Dedifferentiated amniotic fluid mesenchymal stem cell (primary cell): ENCODE data around the gene ESR1.
"Not testable (repeated sequence)": the region's sequence is repeated elsewhere in the genome, so short reads cannot be mapped to it uniquely, and the experiment has no call there.

Source experiments
- DNase-seq: peaks from one replicate; pipeline ENCODE4 v3.0.0-alpha.2; 2016; ENCODE audit errors: extremely low spot score

ESR1 gene

DNA sequence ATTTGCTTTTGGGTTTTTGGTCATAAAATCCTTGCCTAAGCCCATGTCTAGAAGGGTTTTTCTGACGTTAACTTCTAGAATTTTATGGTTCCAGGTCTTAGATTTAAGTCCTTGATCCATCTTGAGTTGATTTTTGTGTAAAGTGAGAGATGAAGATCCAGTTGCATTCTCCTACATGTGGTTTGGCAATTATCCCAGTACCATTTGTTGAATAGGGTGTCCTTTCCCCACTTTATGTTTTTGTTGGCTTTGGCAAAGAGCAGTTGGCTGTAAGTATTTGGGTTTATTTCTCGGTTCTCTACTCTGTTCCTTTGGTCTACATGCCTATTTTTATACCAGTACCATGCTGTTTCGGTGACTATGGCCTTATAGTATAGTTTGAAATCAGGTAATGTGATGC is 86.9 kb downstream of the ESR1 start:
- not testable (repeated sequence) for DNase-seq

GRCh38 chr6:151899221-151899620 is 91.7 kb downstream of the ESR1 start:
- not testable (repeated sequence) for DNase-seq

DNA sequence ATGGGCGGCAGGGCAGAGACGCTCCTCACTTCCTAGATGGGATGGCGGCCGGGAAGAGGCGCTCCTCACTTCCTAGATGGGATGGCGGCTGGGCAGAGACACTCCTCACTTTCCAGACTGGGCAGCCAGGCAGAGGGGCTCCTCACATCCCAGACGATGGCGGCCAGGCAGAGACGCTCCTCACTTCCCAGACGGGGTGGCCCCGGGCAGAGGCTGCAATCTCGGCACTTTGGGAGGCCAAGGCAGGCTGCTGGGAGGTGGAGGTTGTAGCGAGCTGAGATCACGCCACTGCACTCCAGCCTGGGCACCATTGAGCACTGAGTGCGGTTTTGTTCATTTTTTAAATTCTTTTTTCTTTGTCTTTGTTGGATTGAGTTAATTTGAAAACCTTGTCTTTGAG is 92.3 kb downstream of the ESR1 start:
- DNase-seq: not testable (repeated sequence)

DNA sequence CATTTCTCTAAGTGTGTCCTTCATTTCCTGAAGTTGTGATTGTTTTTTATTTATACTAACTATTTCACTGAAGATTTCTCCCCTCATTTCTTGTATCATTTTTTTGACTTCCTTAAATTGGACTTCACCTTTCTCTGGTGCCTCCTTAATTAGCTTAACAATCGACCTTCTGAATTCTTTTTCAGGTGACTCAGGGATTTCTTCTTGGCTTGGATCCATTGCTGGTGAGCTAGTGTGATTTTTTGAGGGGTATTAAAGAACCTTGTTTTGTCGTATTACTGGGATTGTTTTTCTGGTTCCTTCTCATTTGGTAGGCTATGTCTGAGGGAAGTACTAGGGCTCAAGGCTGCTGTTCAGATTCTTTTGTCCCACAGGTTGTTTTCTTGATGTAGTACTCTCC is 92.8 kb downstream of the ESR1 start:
- no peak for DNase-seq

DNA sequence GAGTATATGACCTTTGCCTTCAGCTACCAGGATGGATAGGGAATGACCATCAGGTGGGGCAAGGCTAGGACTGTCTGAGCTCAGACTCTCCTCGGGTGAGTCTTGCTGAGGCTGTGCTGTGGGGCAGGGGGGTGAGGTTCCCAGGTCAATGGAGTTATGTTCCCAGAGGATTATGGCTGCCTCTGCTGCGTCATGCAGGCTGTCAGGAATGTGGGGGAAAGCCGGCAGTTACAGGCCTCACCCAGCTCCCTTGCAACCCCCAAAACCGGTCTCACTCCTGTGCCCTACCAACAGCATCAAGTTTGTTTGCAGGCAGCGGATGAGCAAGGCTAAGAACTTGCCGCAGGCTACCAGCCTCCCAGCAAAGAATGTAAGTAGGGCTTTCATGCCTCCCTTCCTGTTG is 93.5 kb downstream of the ESR1 start:
- no peak for DNase-seq

DNA sequence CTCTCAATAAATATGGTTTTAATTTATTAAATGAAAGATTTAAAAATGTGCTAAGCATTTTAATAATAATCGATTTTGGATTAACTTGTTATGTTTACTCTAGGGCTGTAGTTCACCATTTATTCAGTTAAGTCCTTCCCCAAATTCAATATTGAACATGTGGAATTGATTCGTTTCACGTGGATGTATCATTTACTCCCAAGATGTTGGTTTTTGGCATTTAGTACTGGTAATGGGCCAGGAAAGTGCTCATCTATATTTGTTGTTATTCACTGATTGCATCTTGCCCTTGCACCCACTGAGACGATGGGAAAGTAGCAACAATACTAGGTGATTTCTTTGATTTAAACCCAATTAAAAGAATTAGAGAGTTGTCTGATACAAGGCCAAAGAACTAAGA is 97.1 kb downstream of the ESR1 start:
- DNase-seq: no peak

DNA sequence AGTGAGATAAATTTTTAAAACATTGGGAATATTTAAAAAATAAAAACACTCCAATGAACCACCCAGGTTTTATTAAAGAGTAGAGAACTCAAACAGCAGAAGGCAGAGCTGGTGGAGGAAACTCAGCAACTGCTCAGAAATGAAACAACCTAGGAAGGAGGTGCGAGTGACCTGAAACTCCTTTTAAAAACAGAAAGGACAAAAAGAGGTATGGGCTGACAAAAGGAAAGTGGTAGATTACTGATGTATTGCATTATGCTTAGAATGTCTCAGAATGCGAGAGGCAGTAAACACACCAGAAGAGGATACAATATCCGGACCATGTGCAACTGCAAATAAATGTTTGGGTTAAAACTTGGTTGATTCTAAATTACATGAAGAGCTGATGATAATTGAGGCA is 97.6 kb downstream of the ESR1 start:
- no peak for DNase-seq

DNA sequence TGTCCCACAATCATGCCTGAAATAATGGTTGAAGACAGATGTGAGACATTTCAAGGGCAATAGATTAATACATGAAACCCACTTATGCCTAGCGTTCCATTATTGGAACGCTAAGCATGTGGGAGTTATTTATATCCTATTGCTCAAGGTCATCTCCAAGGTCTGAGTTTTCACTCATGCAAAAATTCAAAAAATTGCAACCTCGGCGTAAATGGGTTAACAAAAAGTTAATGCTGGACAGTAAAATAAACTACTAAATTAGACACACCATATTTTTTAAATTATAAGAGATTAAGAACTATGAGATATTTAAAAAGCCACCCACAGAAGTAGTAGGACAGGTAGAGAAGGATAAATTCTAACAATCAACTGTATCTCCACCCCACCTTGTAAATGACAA is 98.4 kb downstream of the ESR1 start:
- DNase-seq: no peak

DNA sequence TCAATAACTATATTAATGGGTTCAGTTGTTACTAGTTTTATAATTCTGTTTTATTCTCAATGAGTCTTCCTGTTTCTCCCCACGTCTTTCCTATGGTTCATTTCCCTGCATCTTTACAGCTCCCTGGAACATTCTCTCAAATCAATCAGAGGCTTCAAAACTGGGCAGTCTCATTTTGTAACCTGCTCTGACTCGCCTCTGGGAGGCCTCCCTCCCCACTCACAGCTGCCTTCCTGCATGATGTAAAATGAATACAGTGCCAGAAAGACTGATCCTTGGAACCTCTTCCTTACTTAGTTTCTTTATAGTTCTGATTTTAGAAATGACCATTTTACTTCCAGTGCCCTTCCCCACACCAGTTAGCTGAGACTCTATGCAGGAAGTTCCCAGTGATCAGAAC is 103.9 kb downstream of the ESR1 start:
- DNase-seq: no peak

- DNase-seq: no peak
These were observed 107.0 kb downstream of the ESR1 start for GRCh38 chr6:151914484-151914883.

GRCh38 chr6:151916075-151916474 is 108.6 kb downstream of the ESR1 start:
- DNase-seq: no peak

- DNase-seq: peak; percentile 55
These were observed 109.2 kb downstream of the ESR1 start for GRCh38 chr6:151916680-151917164.

GRCh38 chr6:151917531-151918329 is 110.2 kb downstream of the ESR1 start:
- DNase-seq: no peak

- no peak for DNase-seq
These were observed 132.8 kb downstream of the ESR1 start for GRCh38 chr6:151940307-151940706.

GRCh38 chr6:151948002-151948743 is 140.7 kb downstream of the ESR1 start:
- DNase-seq: no peak

DNA sequence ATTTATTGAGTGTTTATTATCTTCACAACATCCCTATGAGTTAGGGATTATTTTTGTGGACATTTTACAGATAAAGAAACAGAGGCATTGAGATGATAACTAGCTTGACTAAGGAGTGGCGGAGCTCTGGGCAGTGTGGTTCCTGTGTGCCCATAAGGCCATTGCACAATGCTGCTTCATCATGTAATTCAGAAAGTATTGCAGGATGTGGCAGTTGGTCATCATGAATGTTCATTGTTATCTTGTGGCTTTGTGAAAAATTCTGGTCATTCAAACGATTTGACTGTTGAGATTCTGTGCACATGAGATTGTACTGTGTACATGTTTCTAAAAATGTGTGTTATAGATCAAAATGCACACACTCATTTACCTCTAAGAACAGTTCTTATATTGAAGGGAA is 150.8 kb downstream of the ESR1 start:
- peak; percentile 63 for DNase-seq

DNA sequence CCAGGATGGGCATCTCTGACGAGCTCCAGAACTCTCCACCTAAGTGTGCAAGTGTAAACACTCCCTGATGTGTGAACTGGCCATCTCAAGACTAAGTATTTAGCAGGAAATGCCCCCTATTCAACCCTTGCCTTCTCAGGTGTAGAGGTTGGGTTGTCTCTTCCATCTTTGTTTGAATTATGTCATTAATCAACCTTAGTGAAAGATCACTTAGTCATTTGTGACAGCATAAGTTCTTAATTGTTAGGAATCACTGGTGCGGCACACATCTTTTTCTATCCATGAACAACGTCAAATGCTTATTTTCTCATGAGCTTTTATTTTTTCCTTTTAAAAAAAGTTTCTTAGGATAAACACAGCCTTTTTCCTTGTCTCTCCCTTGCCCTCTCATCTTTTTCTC is 151.6 kb downstream of the ESR1 start:
- no peak for DNase-seq

DNA sequence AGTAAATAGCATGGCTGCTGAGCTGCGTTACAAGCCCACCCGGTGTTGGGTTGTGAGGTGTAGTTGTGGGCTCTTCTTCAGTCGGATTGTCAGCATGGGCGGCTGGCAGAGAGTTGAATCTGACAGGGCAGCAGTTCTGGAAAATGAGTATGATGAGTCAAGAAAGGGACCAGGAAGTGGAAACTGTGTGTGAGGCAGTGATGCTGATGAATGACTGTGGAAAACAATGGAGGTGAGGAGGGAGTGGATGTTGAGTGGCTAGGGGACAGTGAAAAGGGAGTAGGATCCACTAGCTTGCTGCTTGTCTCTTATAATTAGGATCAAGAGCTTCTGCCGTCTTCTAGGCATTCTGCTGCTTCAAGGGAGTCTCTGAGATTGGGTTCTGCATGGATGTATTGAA is 154.3 kb downstream of the ESR1 start:
- DNase-seq: no peak

GRCh38 chr6:151962246-151962846 is 154.9 kb downstream of the ESR1 start:
- no peak for DNase-seq

DNA sequence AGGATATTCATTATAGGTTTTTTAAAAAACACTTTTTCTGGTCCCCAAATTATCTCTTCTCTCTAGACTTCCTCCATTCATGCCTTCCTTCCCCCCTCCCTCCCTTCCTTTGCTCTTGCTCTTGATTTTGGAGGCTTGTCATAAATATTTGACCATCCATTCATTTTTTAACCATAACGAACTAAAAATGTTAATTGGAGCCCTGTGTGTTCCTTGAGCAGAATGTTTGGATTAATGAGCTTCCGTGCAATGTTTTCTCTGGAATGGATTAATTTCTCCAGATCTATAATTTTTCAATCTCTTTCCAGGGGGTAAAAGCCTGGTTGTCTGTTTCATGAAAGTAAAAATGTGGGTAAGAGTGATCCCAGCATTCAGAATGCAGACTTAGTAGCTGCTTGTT is 155.5 kb downstream of the ESR1 start:
- DNase-seq: no peak

DNA sequence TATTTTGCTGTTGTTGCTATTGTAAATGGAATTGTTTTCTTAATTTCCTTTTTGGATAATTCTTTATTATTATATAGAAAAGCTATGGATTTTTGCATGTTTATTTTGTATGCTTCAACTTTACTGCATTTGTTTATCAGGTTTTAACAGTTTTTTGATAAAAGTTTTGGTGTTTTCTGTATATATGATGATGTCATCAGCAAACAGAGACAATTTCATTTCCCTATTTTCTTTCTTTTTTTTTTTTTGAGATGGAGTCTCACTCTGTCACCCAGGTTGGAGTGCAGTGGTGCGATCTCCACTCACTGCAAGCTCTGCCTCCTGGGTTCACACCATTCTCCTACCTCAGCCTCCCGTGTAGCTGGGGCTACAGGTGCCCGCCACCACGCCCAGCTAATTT is 156.9 kb downstream of the ESR1 start:
- not testable (repeated sequence) for DNase-seq

- no peak for DNase-seq
These were observed 166.7 kb downstream of the ESR1 start for GRCh38 chr6:151974061-151974617.
